GM23338 (cell line): ENCODE measurements around the gene ROGDI.

Experiments
- CREB1 ChIP-seq: fragments of 250-450 bp; sonication (Bioruptor Pico); IDR thresholded peaks from 2 replicates; pipeline ENCODE4 v1.5.0; 2020; ENCODE audit warnings: low read depth, mild to moderate bottlenecking, moderate library complexity
- EZH2 ChIP-seq: fragments of 200-600 bp; sonication (generic); IDR thresholded peaks from one replicate; pipeline ENCODE4 v1.8.0; 2017; ENCODE audit warnings: antibody characterized with exemption, mild to moderate bottlenecking, low read depth; ENCODE audit not compliant: unreplicated experiment
- STAT1 ChIP-seq: IDR thresholded peaks from one replicate; pipeline ENCODE4 v1.6.1; 2016; ENCODE audit warnings: antibody characterized with exemption; ENCODE audit not compliant: unreplicated experiment
- TF ChIP-seq, protein P1 (sequence below), 2 experiments: fragments of 200-600 bp in 1 of 2; sonication (generic) in 1 of 2; conservative IDR thresholded peaks; 2 replicates each; pipeline versions ENCODE4 v1.5.1 to v1.6.1; 2016 to 2017; ENCODE audit warnings: antibody characterized with exemption in 2 of 2, low read depth in 2 of 2, mild to moderate bottlenecking in 2 of 2, moderate library complexity in 1 of 2

- TF ChIP-seq, protein P1, sequence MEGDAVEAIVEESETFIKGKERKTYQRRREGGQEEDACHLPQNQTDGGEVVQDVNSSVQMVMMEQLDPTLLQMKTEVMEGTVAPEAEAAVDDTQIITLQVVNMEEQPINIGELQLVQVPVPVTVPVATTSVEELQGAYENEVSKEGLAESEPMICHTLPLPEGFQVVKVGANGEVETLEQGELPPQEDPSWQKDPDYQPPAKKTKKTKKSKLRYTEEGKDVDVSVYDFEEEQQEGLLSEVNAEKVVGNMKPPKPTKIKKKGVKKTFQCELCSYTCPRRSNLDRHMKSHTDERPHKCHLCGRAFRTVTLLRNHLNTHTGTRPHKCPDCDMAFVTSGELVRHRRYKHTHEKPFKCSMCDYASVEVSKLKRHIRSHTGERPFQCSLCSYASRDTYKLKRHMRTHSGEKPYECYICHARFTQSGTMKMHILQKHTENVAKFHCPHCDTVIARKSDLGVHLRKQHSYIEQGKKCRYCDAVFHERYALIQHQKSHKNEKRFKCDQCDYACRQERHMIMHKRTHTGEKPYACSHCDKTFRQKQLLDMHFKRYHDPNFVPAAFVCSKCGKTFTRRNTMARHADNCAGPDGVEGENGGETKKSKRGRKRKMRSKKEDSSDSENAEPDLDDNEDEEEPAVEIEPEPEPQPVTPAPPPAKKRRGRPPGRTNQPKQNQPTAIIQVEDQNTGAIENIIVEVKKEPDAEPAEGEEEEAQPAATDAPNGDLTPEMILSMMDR (conservative IDR thresholded peaks at IDR 0.05; ENCODE audit: low read depth in 2 of 2), result no peak
- TF ChIP-seq EZH2 (no peak), CREB1 (no peak), STAT1 (no peak)
Measured at GRCh38 chr16:4830408-4830807, 28.0 kb upstream of the ROGDI start.
